Measurements from ENCODE around the gene NKPD1.
A peak's percentile ranks its signal among the peaks of the same experiment; 100 is the strongest.

The NKPD1 gene

DNA sequence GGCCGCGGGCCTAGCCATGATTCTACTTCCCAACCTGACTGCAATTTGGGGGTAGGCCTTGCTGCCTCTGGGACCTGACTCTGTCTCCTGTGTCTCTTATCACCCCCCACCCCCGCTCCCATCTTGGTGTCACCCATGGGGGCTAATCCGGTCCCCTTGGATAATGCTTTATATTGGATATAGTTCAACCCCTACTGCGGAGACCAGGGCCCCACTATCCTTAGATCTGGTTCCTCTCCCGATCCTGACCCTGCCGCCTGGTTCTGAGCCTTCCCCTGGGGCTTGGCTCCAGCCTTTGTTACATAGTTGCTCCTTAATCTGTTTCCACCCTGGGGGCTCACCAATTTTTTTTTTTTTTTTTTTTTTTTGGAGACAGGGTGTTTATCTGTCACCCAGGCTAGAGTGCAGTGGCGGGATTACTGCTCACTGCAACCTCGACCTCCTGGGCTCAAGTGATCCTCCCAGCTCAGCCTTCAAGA, 19.1 kb upstream of the NKPD1 start:
- Mint-ChIP-seq H3K27ac (peak overlapping the region in 1 of 2 donors; percentile 87), H3K4me1 (ENCODE audit: low read depth in 2 of 2) (peaks cover 20 to 30% of the 10 kb centered on the region in 2 donors), H3K4me3 (peak overlapping the region; percentile 78 to 79), H3K9me3 (no peaks in the 10 kb centered on the region), H3K27me3 (no peaks in the 10 kb centered on the region), H3K36me3 (ENCODE audit: insufficient read depth) (peaks cover 36% of the 10 kb centered on the region)
- ATAC-seq (replicated peaks) (no peak), DNase-seq (no peak)

DNA sequence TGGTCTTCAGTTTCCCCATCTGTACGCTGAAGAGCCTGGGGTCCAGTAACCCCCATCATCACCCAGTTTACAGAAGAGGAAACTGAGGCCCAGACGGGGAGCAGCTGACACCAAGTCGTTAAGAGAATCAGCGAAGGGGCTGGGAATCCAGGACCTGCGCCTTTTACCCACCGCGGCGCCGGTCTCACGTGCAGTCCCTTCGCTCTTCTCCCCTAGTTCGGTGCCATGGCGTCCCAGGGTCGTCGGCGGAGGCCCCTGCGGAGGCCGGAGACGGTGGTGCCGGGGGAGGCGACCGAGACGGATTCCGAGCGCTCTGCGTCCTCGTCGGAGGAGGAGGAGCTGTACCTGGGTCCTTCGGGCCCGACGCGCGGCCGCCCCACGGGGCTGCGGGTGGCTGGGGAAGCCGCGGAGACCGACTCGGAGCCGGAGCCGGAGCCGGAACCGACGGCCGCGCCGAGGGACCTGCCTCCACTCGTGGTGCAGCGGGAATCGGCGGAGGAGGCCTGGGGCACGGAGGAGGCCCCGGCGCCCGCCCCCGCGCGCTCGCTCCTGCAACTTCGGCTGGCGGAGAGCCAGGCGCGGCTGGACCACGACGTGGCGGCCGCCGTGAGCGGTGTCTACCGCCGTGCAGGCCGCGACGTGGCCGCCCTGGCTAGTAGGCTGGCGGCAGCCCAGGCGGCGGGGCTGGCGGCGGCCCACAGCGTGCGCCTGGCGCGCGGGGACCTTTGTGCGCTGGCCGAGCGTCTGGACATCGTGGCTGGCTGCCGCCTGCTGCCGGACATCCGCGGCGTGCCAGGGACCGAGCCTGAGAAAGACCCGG, 18.5 kb upstream of the NKPD1 start:
- peak overlapping the region; percentile 89 to 90 for H3K27ac Mint-ChIP-seq
- no peaks in the 10 kb centered on the region for H3K27me3 Mint-ChIP-seq
- no peaks in the 10 kb centered on the region for H3K9me3 Mint-ChIP-seq
- DNase-seq (peak in 2 of 3 experiments; percentile 41 to 51), ATAC-seq (replicated peaks) (peak; percentile 6)
- peaks cover 36% of the 10 kb centered on the region for H3K36me3 Mint-ChIP-seq (ENCODE audit: insufficient read depth)
- peak overlapping the region; percentile 79 to 86 for H3K4me3 Mint-ChIP-seq
- peaks cover 18 to 30% of the 10 kb centered on the region in 2 donors for H3K4me1 Mint-ChIP-seq (ENCODE audit: low read depth in 2 of 2)

DNA sequence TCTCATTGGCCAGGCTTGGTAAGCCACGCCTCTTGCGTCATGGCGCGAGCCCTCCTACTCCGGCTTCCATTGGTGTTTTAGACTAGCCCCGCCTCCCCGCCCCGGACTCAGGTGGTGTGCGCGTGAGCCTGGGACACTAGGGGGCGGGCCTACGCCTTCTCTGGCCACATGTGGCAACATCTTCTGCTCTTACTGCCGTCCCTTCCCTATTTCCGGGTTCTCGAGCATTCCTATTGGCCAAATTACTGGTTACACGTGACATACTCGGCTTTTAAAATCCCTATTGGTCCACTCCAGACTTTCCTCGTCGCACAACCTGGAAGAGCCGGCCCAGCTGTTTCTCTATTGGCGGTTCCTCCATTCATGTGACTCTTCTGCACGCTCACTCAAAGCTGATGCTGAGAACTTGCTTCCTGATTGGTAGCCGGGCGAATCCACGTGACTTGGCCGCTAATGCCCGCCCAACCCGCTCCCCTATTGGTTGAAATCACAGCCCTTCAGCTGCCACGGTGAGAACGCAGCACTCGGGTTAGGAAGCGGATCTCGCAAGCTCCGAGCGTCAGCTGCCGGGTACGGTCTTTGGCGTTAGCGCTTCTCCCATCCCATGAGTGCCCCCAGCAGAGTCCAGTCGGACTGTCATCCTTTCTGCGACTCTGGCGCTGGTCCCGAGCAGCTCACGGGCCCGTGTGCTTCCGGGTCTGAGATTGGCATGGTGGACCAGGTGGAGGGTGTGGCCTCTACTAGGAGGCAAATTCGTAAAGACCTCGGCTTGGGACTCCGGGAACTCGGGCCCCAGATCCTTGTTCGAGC, 17.7 kb upstream of the NKPD1 start, which contains the start of gene BLOC1S3:
Gene BLOC1S3 (plus strand): TSS at position 523 of the 810 bp plus-strand sequence. CDS start 513 bp downstream, outside the sequence.
- H3K4me1 Mint-ChIP-seq (ENCODE audit: low read depth in 2 of 2): peaks cover 18 to 30% of the 10 kb centered on the region in 2 donors
- ATAC-seq (replicated peaks) (peak; percentile 81), DNase-seq (peak; percentile 99 to 100 (median 99))
- H3K9me3 Mint-ChIP-seq: no peaks in the 10 kb centered on the region
- no peaks in the 10 kb centered on the region for H3K27me3 Mint-ChIP-seq
- peak within 1 kb of the TSS; percentile 89 to 90 for H3K27ac Mint-ChIP-seq
- peaks cover 31% of the 10 kb centered on the region for H3K36me3 Mint-ChIP-seq (ENCODE audit: insufficient read depth)
- peak within 1 kb of the TSS; percentile 79 to 86 for H3K4me3 Mint-ChIP-seq

DNA sequence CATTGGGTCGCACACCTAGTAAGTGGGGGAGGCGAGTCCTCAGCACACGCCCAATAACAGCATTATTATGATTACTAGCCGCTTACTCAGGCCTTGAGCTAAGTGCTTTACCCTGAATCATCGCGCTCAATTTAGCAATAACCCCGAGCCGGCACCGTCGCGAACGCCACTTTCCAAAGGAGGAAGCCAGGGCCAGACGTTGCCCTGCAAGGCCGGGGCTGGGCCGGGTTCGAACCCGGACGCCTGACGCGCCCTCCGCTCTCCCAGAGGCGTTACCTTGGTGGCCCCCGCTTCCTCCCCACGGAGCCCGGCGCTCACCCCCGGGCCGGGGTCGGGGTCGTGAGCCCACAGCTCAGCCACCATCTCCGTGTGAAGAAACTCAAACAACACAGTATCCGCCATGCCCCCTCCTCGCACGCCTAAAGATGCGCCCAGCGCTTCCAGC, 17.1 kb upstream of the NKPD1 start, which contains the start of gene TRAPPC6A:
Gene TRAPPC6A (minus strand): TSS at position 421 of the 445 bp plus-strand sequence. CDS start 19 bp downstream, at position 402.
- H3K9me3 Mint-ChIP-seq: no peaks in the 10 kb centered on the region
- DNase-seq (no peak), ATAC-seq (replicated peaks) (peak; percentile 0)
- peak within 1 kb of the TSS; percentile 89 to 90 for H3K27ac Mint-ChIP-seq
- no peaks in the 10 kb centered on the region for H3K27me3 Mint-ChIP-seq
- H3K4me3 Mint-ChIP-seq: peak within 1 kb of the TSS; percentile 79 to 86
- peaks cover 19 to 29% of the 10 kb centered on the region in 2 donors for H3K4me1 Mint-ChIP-seq (ENCODE audit: low read depth in 2 of 2)
- H3K36me3 Mint-ChIP-seq (ENCODE audit: insufficient read depth): peaks cover 31% of the 10 kb centered on the region

DNA sequence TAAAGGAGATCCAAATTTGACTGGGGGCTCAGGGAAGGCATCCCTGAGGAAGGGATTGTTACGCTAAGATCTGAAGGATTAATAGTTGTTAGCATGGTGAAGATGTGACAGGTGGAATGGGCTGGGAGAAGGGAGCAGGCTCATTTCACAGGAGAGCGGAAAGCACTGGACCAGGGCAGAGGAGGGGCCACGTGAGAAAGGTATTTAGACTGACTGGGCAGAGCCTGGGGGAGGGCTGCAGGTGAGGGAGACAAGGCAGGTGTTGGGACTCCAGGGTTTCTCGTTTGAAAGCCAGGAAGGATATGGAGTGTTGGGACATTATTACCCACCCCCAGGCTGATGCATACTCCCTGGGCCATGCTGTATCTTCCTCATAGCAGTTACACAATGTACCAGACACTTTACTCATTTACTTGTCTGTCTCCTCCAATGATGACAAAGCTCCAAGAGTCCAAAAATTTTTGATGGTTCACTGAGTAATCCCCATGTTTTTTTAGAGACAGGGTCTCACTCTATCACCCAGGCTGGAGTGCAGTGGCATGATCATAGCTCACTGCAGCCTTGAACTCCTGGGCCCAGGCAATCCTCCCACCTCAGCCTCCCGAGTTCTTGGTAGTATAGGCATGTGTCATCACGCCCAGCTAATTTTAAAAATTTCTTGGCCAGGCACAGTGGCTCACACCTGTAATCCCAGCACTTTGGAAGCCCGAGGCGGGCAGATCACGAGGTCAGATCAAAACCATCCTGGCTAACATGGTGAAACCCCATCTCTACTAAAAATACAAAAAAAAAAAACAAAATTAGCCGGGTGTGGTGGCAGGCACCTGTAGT, 14.9 kb upstream of the NKPD1 start:
- Mint-ChIP-seq H3K9me3 (no peaks in the 10 kb centered on the region), H3K27ac (peak overlapping the region in 1 of 2 donors; percentile 67), H3K4me3 (peak overlapping the region in 1 of 2 donors; percentile 9), H3K36me3 (ENCODE audit: insufficient read depth) (peaks cover 21% of the 10 kb centered on the region), H3K27me3 (no peaks in the 10 kb centered on the region), H3K4me1 (ENCODE audit: low read depth in 2 of 2) (peaks cover 22 to 25% of the 10 kb centered on the region in 2 donors)
- DNase-seq (no peak), ATAC-seq (replicated peaks) (no peak)

DNA sequence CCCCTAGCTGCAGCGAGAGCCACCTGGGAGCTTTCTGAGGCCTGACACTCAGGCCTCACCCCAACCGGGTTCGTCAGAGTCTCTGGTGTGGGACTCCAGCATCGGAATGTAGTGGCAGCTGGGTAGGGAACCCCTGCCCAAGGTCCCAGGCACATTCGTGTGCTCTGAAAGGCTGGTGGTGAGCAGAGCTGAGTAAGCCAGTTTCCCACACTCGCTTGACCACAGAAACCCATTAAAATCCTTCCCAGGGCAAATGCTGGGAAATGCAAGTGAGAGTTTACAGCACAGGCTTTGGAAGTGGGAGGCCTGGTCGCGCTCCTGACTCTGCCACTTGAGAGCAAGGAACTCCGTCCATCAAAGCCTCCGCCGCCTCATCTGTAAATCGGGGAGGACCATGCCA, 13.0 kb upstream of the NKPD1 start:
- Mint-ChIP-seq H3K4me3 (no peak overlapping the region), H3K4me1 (ENCODE audit: low read depth in 2 of 2) (peaks cover 31 to 32% of the 10 kb centered on the region in 2 donors), H3K36me3 (ENCODE audit: insufficient read depth) (peaks cover 12% of the 10 kb centered on the region), H3K27me3 (no peaks in the 10 kb centered on the region), H3K27ac (no peak overlapping the region), H3K9me3 (no peaks in the 10 kb centered on the region)
- no peak for ATAC-seq (replicated peaks)
- no peak for DNase-seq

DNA sequence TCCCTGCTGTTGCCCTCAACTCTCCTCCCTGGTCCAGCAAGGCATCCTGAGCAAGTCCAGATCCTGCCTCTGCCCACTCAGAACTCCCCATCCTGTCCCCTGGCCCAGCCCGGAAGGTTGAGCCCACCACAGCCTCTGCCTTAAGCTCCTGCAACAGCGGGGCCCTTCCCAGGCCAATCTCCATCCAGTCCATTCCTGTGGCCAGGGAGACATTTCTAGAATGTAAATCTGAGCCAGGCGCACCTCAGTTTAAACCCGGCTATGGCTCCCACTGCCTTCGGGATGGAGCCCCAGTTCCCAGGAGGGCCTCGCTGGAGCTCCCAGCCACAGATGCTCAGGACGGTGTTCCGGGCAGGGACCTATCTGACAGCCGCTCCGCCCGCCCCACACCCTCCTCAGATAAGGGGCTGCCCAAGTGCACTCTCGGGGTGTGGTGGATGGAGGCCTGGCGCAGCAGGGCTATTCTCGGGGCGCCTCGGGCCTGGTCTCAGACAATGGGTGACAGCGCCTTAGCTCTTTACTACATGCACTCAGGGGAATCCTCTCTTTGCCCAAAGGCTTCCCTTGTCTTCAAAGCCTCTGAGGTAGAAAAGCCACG, 11.9 kb upstream of the NKPD1 start:
- ATAC-seq (replicated peaks) (no peak), DNase-seq (no peak)
- Mint-ChIP-seq H3K36me3 (ENCODE audit: insufficient read depth) (peaks cover 3% of the 10 kb centered on the region), H3K9me3 (no peaks in the 10 kb centered on the region), H3K4me3 (peak overlapping the region; percentile 53 to 55), H3K27ac (peak overlapping the region; percentile 94 to 96), H3K4me1 (ENCODE audit: low read depth in 2 of 2) (peaks cover 30 to 34% of the 10 kb centered on the region in 2 donors), H3K27me3 (no peaks in the 10 kb centered on the region)

DNA sequence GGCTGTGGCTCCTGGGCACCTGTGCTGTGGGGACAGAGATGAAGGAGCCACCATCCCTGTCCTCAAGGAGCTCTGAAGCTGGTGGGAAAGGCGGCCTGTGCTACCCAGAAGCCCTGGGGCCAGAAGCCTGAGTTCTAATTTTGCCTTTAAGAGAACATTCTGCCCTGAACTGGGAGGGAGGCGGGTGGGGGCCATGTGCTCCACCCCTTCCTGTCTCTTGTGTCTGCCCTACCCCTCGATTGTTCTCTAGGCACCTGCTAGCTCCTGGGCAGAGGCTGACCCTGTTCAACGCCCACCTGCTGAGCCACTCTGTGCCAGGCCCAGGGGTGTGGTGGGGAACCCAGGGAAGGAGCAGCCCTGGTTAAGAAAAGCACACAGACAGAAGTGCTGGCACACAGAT, 11.4 kb upstream of the NKPD1 start:
- Mint-ChIP-seq H3K36me3 (ENCODE audit: insufficient read depth) (peaks cover 3% of the 10 kb centered on the region), H3K9me3 (no peaks in the 10 kb centered on the region), H3K27ac (peak overlapping the region; percentile 94 to 96), H3K4me1 (ENCODE audit: low read depth in 2 of 2) (peaks cover 30 to 35% of the 10 kb centered on the region in 2 donors), H3K27me3 (no peaks in the 10 kb centered on the region), H3K4me3 (peak overlapping the region; percentile 53 to 55)
- ATAC-seq (replicated peaks) (peak; percentile 55), DNase-seq (no peak)

DNA sequence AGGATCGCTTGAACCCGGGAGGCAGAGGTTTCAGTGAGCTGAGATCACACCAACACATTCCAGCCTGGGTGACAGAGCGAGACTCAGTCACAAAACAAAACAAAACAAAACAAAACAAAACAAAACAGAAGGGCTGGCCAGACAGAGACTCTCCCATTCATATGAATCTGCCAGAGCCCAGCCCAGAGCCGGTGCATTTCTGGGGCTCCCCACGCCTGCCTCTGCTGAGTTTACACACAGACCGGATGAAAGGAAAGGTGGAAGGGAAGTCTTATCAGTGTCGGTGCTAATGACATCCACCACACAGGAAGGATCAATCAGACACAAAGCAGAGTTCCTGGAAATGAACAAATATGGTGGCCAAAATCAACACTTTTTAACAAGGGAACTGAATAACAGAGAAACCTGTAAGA, 10.4 kb upstream of the NKPD1 start:
- Mint-ChIP-seq H3K36me3 (ENCODE audit: insufficient read depth) (peaks cover 3% of the 10 kb centered on the region), H3K27ac (peak overlapping the region; percentile 94 to 96), H3K4me1 (ENCODE audit: low read depth in 2 of 2) (peaks cover 32 to 39% of the 10 kb centered on the region in 2 donors), H3K9me3 (no peaks in the 10 kb centered on the region), H3K4me3 (peak overlapping the region; percentile 83 to 85), H3K27me3 (no peaks in the 10 kb centered on the region)
- ATAC-seq (replicated peaks) (peak; percentile 96), DNase-seq (peak; percentile 33 to 41 (median 37))

DNA sequence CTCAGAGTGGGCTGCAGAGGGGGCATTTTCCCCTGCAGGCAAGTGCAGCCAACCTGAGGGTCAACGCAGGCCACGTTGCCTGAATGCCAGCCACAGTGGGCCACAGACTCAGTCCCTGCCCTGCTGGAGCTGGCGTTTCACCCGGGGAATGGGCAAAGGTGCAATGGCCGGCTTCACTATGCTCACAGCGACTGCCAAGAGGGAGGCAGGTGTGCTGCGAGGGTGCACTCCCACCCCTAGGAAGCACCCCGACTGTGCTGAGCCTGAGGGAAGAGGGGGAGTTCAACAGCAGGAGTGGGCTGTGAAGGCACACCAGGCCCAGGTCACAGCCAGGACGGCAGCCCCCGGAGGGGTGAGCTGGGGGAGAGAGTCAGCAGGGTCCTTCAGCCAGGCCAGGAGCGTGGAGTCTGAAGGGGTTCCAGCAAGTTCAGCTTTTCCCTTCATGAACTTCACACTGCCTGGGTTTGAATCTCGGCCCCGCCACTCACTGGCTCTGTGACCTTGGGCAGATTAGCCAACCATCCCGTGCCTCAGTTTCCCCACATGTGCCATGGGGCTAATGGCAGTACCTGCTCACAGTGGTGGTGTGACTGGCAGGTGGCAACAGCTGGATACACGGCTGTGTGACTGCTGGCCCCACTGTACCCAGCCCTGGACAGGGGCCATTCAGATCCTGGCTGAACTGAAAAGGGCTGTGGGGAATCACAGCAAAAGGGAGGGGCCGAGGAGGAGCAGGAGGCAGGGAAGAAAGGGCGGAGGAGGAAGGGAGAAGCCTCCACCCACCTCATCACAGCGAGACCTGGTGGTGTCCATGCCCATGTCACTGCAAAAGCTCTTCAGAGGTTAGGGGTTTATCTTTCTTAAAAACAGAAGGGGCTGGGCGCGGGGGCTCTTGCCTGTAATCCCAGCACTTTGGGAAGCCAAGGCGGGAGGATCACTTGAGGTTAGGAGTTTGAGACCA, 9.6 kb upstream of the NKPD1 start:
- DNase-seq (no peak), ATAC-seq (replicated peaks) (no peak)
- peaks cover 1% of the 10 kb centered on the region for H3K36me3 Mint-ChIP-seq (ENCODE audit: insufficient read depth)
- no peaks in the 10 kb centered on the region for H3K9me3 Mint-ChIP-seq
- peak overlapping the region; percentile 94 to 96 for H3K27ac Mint-ChIP-seq
- H3K4me1 Mint-ChIP-seq (ENCODE audit: low read depth in 2 of 2): peaks cover 33 to 36% of the 10 kb centered on the region in 2 donors
- peak overlapping the region; percentile 83 to 85 for H3K4me3 Mint-ChIP-seq
- H3K27me3 Mint-ChIP-seq: no peaks in the 10 kb centered on the region

DNA sequence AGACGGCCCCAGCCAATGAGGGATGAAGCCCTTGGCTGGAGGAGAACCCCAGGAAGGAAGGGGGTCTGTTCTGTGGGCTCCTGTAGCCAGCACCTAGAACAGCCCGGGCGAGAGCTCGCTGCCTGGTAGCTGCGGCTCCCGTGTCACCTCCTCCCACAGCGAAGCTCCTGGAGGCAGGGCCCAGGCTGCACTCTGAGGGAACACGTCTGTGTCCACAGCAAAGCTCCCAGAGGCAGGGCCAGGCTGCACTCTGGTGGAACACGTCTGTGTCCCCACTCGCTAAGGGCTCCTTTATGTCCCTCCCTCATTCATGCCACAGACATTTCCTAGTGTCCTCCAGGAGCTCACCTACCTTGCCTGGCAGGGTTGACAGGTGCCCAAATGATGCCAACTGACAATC, 8.8 kb upstream of the NKPD1 start:
- DNase-seq (no peak), ATAC-seq (replicated peaks) (no peak)
- H3K4me3 Mint-ChIP-seq: peak overlapping the region; percentile 41 to 46
- peaks cover 35 to 36% of the 10 kb centered on the region in 2 donors for H3K4me1 Mint-ChIP-seq (ENCODE audit: low read depth in 2 of 2)
- no peaks in the 10 kb centered on the region for H3K27me3 Mint-ChIP-seq
- no peaks in the 10 kb centered on the region for H3K9me3 Mint-ChIP-seq
- no peaks in the 10 kb centered on the region for H3K36me3 Mint-ChIP-seq (ENCODE audit: insufficient read depth)
- peak overlapping the region; percentile 35 to 82 for H3K27ac Mint-ChIP-seq

Data from effector memory CD8-positive, alpha-beta T cell (primary cell).